ENCODE results near the gene TRIM28.
"Not testable (repeated sequence)": the region's sequence is repeated elsewhere in the genome, so short reads cannot be mapped to it uniquely, and the experiment has no call there.

- TF ChIP-seq CTCF (conservative IDR thresholded peaks at IDR 0.05 in 1 of 2, IDR thresholded peaks at IDR 0.05 in 1 of 2; ENCODE audit: extremely low read depth in 1 of 2, insufficient read depth in 1 of 2, low read depth in 1 of 2, low read length in 2 of 2); EZH2 (IDR thresholded peaks at IDR 0.05; ENCODE audit: borderline replicate concordance, low read length): not testable (repeated sequence)
These were observed 33.7 kb downstream of the TRIM28 start for GRCh38 chr19:58577581-58577980.

Measured in mammary epithelial cell (primary cell).